GM12872 (cell line): ENCODE results near the gene SLC14A1.

ENCODE experiments used
- TF ChIP-seq, protein P1 (sequence below): IDR thresholded peaks from 3 replicates; pipeline ENCODE4 v1.5.1; 2011; ENCODE audit warnings: low read depth, mild to moderate bottlenecking, low read length, moderate library complexity; ENCODE audit not compliant: insufficient read depth

The SLC14A1 gene

GRCh38 chr18:45733535-45733934 lies 9.6 kb downstream of the SLC14A1 start:
- TF ChIP-seq, protein P1, sequence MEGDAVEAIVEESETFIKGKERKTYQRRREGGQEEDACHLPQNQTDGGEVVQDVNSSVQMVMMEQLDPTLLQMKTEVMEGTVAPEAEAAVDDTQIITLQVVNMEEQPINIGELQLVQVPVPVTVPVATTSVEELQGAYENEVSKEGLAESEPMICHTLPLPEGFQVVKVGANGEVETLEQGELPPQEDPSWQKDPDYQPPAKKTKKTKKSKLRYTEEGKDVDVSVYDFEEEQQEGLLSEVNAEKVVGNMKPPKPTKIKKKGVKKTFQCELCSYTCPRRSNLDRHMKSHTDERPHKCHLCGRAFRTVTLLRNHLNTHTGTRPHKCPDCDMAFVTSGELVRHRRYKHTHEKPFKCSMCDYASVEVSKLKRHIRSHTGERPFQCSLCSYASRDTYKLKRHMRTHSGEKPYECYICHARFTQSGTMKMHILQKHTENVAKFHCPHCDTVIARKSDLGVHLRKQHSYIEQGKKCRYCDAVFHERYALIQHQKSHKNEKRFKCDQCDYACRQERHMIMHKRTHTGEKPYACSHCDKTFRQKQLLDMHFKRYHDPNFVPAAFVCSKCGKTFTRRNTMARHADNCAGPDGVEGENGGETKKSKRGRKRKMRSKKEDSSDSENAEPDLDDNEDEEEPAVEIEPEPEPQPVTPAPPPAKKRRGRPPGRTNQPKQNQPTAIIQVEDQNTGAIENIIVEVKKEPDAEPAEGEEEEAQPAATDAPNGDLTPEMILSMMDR, result no peak

DNA sequence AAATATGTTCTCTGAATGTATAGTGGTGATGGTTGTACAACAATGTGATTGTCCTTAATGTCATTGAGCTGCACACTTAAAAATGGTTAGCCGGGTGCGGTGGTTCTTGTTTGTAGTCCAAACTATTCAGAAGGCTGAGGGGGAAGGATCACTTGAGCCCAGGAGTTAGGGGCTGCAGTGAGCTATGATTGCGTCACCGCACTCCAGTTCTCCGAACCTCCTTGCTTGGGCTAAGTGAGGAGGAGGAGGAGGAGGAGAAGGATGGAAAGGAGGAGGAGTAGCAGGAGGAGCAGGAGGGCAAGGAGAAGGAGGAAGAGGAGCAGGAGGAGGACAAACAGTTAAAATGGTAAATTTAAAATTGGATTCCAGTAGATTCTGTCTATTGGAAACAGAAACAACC lies 10.5 kb downstream of the SLC14A1 start:
- TF ChIP-seq, protein P1, result no peak

DNA sequence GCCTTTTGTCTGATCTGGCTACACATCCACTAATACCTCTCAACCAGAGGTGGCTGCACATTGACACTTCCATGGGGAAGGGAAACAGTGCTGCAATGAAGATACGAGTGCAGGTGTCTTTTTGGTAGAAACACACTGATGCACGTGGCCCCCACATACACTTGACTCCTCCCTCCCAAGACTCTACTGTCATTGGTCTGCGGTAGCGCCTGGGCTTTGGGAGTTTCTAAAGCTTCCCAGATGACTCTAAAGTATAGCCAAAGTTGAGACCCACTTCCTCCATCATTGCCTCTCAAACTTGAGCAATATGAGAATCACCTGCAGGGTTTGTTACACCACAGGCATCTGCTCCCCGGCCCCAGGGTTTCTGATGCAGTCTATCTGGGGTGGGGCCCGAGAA lies 11.0 kb downstream of the SLC14A1 start:
- TF ChIP-seq, protein P1, result no peak

GRCh38 chr18:45738660-45739059 lies 14.7 kb downstream of the SLC14A1 start:
- TF ChIP-seq, protein P1, result no peak

GRCh38 chr18:45739268-45739667 lies 15.3 kb downstream of the SLC14A1 start:
- TF ChIP-seq, protein P1, result no peak

DNA sequence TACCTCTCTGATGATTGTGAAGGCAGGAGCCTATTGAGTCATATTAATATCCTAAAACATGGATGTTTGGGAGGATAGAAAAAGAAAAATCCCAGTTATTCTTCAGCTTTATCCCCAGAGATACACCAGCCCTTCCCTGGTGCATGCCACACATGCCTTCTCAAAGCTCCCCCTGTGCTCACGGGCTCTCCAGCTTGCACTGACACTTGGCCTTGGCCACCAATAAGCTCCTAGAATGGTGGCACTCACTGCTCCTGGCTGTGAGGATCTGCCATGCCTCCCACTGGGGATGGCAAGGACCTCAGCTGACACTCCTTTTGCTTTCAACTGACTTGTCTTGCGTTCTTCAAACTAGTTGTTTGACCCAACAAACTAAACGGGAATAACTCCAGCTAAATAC lies 15.9 kb downstream of the SLC14A1 start:
- TF ChIP-seq, protein P1, result no peak

DNA sequence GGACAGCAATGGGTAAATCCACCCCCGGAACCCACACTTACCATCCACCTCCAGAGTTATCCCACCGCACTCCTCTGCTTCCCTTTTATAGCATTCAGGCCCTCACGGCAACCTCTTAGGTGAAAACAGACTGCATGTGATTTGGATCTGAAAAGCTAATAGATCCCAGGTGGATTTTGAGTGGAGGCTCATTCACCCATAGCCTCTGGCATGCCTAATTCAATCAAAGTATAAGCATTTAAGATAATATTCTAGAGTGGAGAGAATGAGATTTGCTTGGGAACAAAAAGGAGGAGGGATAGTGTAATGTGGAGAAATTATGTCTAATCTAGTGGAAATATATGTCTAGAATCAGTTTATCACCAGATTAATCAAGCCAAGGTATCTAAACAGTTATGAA lies 17.1 kb downstream of the SLC14A1 start:
- TF ChIP-seq, protein P1, result no peak

DNA sequence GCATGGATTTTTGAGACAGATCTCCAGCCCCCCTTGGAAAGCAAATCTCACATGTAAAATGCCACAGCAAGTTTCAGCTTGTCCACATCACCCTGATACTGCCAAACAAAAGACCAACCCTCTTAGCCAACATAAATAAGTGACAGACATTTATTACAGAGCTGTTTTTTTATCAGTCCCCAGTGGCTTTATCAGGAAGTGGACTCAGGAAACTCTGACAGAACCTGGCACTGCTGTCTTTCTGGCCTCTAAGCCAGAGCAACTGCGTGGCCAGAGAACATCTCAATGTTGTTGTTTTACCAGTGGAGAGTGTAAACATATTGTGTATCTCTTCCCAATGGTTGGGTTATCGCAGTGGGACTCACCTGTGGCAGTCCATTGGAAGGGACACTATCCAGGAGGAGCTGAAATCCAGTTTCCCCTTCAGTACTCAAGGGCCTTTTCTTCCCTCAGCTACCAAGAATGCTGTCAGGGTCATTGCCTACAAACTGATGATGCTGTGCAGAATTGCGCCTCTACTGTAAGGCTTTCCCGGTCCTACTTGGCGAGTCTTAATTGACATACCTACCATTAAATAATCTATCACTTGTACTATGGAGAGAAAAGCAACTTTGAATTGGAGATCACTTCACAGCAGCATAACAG lies 22.0 kb downstream of the SLC14A1 start:
- TF ChIP-seq, protein P1, result no peak
